OCI-M2 (cell line): ENCODE measurements around the gene HCFC2.

ENCODE experiments used
- DNase-seq: peaks from one replicate; lab custom pipeline; 2025; ENCODE audit not compliant: unreplicated experiment; lab: John Stamatoyannopoulos, UW

HCFC2 gene

DNA sequence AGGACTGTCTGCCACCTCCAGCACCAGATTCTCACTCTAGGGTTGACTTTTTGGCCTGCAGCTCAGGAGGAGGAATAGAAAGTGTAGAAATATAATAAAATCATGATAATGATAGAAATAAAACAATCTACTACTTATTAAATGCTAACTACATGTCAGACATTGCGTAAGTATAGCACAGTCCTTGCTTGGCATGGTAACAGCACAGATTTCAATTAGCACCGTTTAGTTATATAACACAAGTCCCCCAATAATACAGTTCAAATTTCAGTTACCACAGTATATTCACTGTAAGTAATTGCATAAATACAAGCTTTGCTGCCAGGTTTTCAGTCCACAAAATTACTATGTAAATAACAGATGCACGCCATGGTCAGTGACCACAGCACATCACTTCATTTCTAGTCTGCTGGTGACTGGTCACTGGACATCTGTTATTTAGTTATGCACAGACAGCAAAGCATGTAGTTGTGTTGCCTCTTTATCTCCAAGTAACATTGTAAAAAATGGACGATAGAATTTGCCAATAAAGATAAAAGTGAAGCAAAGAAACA lies 7.8 kb upstream of the HCFC2 start:
- DNase-seq: no peak

GRCh38 chr12:104057771-104058197 lies 6.5 kb upstream of the HCFC2 start:
- no peak for DNase-seq

GRCh38 chr12:104058802-104059201 lies 5.5 kb upstream of the HCFC2 start:
- DNase-seq: no peak

- no peak for DNase-seq
These were observed 4.4 kb upstream of the HCFC2 start for GRCh38 chr12:104059963-104060362.

GRCh38 chr12:104060791-104061190 lies 3.5 kb upstream of the HCFC2 start:
- no peak for DNase-seq

DNA sequence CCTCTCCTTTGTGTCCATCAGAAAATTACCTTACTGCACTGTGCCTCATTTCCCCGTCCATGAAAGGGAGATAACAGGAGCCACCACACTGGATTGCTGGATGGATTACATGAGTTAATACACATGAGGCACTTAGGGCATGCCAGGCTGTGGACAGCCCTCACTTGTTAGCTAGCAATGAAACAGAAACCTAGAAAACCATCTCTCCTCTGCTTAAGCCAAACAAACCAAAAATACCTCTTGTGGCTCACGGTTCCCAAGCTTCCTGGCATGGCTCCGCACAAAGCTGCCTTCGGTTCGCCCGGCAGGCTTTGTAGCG lies 660 bp upstream of the HCFC2 start:
- no peak for DNase-seq

DNA sequence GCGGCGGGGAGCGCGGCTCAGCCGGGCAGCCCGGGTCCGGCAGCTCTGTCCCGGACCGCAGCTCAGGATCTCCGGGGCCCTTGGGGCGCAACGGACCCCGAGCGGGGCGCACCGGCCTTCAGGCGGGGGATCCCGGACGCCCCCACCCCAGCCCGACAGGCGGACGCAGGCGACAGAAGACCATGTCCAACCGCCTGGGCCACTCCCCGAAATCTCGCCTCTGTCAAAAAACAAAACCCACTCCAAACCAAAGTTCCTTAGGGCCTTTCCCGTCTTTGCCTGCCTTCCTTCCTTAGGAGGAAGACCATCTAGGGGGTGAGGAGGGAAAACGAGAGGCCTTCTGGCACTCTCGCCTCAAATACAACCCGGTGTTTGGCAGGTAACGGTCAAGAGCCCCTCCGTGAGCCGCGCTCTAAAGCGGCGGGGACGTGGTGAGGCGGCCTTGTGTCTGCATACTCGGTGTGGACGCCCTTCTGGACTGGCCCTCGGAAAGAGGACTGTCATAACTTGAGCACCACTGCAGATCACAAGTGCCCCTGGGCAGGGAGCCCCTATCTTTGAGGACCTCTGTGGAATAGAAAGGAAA lies 604 bp downstream of the HCFC2 start:
- DNase-seq: no peak

GRCh38 chr12:104072099-104072498 lies 7.8 kb downstream of the HCFC2 start:
- no peak for DNase-seq

- DNase-seq: no peak
These were observed 9.4 kb downstream of the HCFC2 start for GRCh38 chr12:104073699-104074098.

GRCh38 chr12:104079024-104079423 lies 14.7 kb downstream of the HCFC2 start:
- no peak for DNase-seq

DNA sequence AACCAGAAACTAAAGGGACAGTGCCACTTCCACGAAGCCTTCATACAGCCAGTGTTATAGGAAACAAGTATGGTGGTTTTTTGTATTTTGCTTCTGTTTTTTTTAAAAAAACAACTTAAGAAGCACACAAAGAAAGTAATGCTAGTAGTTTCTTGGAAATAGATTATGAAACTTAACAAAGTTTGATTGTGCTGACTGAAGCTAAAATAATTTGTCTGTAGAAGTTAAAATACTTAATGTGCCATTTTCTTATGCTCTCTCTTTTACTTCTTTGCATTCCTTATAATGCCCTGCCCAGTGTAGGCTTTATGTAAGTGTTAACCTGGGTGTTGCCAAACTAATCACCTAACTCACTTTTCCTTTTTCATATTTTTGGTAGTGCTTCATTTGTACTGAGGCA lies 16.4 kb downstream of the HCFC2 start:
- no peak for DNase-seq

DNA sequence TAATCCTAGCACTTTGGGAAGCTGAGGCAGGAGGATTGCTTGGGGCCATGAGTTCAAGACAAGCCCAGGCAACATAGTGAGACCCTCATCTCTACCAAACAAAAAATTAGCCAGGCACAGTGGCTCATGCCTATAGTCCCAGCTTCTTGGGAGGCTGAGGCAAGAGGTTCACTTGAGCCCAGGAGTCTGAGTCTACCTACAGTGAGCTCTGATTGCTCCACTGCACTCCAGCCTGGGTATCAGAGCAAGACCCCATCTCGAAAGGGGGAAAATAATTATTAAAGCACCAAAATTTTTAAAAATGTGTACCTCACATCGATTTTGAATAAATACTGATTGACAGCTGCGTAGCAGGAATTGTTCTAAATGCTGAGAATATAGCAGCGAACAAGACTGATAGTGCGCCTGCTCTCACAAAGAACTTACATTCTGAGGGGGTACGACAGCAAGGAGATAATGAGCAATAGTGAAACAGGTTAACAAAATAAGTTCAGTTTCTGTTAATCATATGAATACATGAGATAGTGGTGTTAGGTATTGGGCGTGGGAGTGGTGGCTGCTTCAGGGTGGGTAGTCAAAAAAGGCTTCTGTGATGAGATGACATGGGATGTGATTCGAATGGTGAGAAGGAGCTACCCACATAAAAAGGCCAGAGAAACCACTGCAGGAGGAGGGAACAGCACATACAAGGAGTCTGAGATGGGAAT lies 19.6 kb downstream of the HCFC2 start:
- DNase-seq: no peak

DNA sequence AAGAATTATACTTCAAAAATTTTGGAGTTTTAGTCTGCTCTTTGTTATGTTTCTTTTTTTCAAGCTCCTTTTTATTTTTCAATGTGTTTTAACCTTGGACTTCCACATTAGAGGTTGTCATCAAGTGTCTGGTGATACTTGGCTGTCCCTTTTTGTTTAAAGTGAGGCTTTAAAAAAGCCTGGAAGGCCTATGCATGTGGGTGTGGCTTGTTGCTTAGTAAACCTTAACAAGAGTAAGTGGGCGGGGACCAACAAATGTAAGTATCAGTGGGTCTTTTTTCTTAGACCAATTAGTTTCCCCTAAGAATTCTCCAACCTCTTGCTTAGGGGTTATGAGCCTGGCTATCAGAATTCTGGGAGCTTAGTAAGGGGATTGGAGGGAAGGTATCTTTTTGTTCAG lies 26.4 kb downstream of the HCFC2 start:
- no peak for DNase-seq

GRCh38 chr12:104091136-104091535 lies 26.8 kb downstream of the HCFC2 start:
- no peak for DNase-seq

GRCh38 chr12:104094284-104094683 lies 30.0 kb downstream of the HCFC2 start:
- no peak for DNase-seq

DNA sequence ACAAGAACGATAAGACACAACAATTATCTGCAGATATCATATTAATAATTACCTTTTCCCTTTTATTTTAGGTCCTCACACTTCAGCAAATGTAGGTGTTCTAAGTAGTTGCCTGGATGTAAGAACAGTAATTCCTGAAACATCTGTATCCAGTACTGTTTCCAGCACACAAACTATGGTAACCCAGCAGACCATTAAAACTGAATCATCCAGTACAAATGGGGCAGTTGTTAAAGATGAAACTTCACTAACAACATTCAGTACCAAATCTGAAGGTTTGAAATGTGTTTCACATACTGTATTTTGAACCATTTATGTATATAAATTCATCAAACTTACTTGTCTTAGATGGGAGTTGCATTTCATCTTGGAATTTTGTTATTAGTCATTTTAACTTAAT lies 31.0 kb downstream of the HCFC2 start:
- DNase-seq: no peak

GRCh38 chr12:104097954-104098353 lies 33.6 kb downstream of the HCFC2 start:
- DNase-seq: no peak

DNA sequence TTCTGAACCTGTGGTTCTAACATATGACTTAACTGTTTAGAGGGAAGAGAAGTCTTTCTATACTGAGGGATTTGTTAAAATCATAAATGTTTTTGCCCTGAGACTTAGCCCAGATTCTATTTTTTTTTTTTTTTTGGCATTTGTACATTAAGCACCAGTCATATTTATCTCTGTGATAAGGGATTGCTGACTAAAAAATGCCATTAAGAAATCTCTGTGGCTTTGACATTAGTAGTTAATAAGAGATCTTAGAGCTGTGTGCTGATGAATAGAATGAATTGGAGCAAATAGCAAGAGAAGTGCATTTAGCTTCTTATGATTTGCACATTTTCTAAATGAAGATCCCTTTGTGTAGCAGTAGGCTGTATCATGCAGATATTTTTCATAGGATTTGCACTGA lies 41.1 kb downstream of the HCFC2 start:
- no peak for DNase-seq

- DNase-seq: no peak
These were observed 42.6 kb downstream of the HCFC2 start for GRCh38 chr12:104106965-104107364.

- peak; percentile 5 for DNase-seq
These were observed 44.6 kb downstream of the HCFC2 start for GRCh38 chr12:104108755-104109445.

DNA sequence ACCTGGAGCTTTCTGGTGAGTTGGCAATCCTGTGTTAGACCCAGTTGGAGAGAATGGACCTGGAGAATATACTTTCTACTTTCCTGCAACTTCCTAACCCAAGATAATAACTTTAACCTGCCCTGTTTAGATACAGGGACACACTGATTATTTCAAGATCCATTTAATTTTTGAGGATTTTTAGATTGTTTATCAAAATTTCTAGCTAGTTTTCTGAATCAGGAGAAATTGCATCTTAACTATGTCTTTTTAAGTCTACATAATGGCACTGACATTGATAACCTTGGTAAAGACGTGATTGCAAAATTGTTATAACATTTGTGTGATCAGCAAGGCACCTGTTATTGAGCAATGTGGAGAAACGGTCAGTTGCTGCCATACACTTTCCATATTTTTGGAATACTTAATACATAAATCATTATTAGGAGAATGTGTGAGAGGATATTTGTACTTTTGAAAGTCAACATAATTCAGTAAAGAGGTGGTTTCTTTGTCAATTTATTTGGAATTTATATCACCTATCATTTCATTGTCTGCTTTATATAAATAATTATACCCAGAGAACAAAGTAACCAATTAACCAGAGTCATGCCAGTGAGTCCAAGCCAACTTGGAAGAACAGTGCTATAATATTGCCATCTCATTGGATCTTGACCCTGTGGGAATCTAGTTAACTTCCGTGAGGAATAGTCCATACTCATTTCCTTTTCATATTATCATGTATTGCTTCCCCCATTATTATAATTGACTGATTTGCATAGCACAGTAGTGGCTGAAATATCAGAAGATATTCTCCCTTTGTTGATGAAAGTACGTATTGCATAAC lies 45.3 kb downstream of the HCFC2 start:
- DNase-seq: no peak
